ENCODE data around the gene CAGE1.

- TF ChIP-seq POLR2A (IDR thresholded peaks at IDR 0.05) (no peak), POLR2AphosphoS5 (IDR thresholded peaks at IDR 0.05) (no peak)
Observed at GRCh38 chr6:7409740-7410139, 20.2 kb upstream of the CAGE1 start.

Measured in suprapubic skin (tissue), 4 donors.